T-helper 17 cell (primary cell): Measurements from ENCODE around the gene CCDC57. TPM values are rescaled to one million over a fixed set of nuclear protein-coding genes. Genes with fewer than 3 reads are reported as not detected.
A peak's percentile ranks its signal among the peaks of the same experiment; 100 is the strongest.

Experiments
- ATAC-seq: fragments of 150-1000 bp; cut with Tn5 transposase; 2 replicates; pipeline ENCODE4 v1.10.0; 2021; ENCODE audit warnings: mild to moderate bottlenecking, moderate library complexity
- DNase-seq, 3 donors: peaks; one replicate each; pipeline versions ENCODE4 v3.0.0 to v3.0.0-alpha.2; 2020 to 2021
- H3K9me3 ChIP-seq: one replicate; pipeline ENCODE4 v1.7.0; 2013; ENCODE audit warnings: low read length, mild to moderate bottlenecking; ENCODE audit not compliant: control insufficient read depth, poor library complexity, severe bottlenecking
- H3K27ac Mint-ChIP-seq: one replicate; pipeline ENCODE4 v1.8.0; 2022; ENCODE audit warnings: mild to moderate bottlenecking, moderate library complexity, mixed read lengths
- H3K27me3 Mint-ChIP-seq: one replicate; pipeline ENCODE4 v1.8.0; 2022; ENCODE audit warnings: mixed read lengths
- H3K36me3 Mint-ChIP-seq: one replicate; pipeline ENCODE4 v1.8.0; 2022; ENCODE audit warnings: low read depth, mixed read lengths
- H3K4me1 Mint-ChIP-seq: one replicate; pipeline ENCODE4 v1.8.0; 2022; ENCODE audit warnings: mild to moderate bottlenecking, mixed read lengths
- H3K4me3 Mint-ChIP-seq: one replicate; pipeline ENCODE4 v1.8.0; 2022; ENCODE audit warnings: mild to moderate bottlenecking, moderate library complexity, mixed read lengths
- total RNA-seq, 4 donors: library from RNA in 2 of 4; stranded (reverse) in 2 of 4; gene quantifications; one replicate each; pipeline ENCODE4 v1.2.3 and lab custom pipeline; 2022 to 2026

Gene CCDC57
- total RNA-seq, 2 donors from 2014 or later, result 79.1 to 89.0 TPM

DNA sequence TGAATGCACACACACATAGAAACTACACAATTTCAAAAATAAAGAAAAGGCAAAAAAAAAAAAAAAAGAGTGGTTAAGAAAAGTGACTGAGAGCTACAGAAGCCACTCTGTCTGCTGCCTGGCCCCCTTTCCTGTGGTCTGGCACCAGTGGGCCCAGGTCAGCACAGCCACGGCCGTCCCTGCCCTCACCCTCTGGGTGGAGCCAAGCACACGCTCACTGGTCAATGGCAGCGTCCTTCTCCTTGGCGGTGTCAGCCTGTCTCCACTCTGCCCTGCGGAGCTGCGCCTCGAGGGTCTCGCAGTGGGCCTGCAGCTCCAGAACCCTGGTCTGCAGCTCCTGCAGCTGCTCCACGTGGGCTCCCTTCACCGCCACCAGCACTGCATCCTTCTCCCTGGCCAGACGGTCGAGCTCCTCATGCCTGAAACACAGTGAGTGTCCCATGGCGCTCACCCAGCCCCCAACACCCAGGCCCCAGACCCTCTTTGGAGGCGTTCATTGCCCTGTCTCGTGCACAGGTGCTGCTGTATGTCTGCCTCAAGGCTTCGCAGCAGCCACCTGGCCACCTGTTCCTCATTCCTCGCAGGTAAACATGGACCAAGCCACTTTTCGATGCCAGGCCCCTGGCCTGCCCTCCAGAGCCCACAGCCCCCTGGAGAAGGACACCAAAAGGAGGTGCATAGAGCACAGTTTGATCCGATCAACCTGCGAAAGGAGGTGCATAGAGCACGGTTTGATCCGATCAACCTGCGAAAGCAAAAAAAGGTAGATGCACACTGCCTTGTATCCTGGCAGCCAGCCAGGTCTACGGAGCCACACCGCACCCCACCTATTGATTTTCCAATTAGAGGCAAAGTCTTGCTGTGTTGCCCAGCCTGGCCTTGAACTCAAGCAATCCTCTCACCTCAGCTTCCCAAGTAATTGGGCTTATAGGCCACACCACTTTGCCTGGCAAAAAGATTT, 24.4 kb downstream of the CCDC57 start:
- Mint-ChIP-seq H3K27me3 (no peaks in the 10 kb centered on the region), H3K36me3 (peaks cover 3% of the 10 kb centered on the region), H3K4me1 (peaks cover 4% of the 10 kb centered on the region), H3K27ac (no peak overlapping the region), H3K4me3 (no peak overlapping the region)
- DNase-seq, result no peak
- H3K9me3 ChIP-seq, result no peaks in the 10 kb centered on the region
- ATAC-seq, result no peak

GRCh38 chr17:82187500-82187899, 25.1 kb downstream of the CCDC57 start:
- no peak overlapping the region for H3K27ac Mint-ChIP-seq
- no peaks in the 10 kb centered on the region for H3K36me3 Mint-ChIP-seq
- no peaks in the 10 kb centered on the region for H3K9me3 ChIP-seq
- H3K4me1 Mint-ChIP-seq, result peaks cover 3% of the 10 kb centered on the region
- no peak for ATAC-seq
- no peak overlapping the region for H3K4me3 Mint-ChIP-seq
- DNase-seq, result no peak
- no peaks in the 10 kb centered on the region for H3K27me3 Mint-ChIP-seq

- DNase-seq, result no peak
- peaks cover 3% of the 10 kb centered on the region for H3K4me1 Mint-ChIP-seq
- H3K9me3 ChIP-seq, result no peaks in the 10 kb centered on the region
- H3K36me3 Mint-ChIP-seq, result no peaks in the 10 kb centered on the region
- no peak overlapping the region for H3K27ac Mint-ChIP-seq
- no peak overlapping the region for H3K4me3 Mint-ChIP-seq
- no peak for ATAC-seq
- H3K27me3 Mint-ChIP-seq, result no peaks in the 10 kb centered on the region
Measured at GRCh38 chr17:82186221-82186620, 26.4 kb downstream of the CCDC57 start.

GRCh38 chr17:82184761-82185160, 27.9 kb downstream of the CCDC57 start:
- H3K36me3 Mint-ChIP-seq, result no peaks in the 10 kb centered on the region
- no peak overlapping the region for H3K27ac Mint-ChIP-seq
- no peak overlapping the region for H3K4me3 Mint-ChIP-seq
- no peaks in the 10 kb centered on the region for H3K27me3 Mint-ChIP-seq
- H3K9me3 ChIP-seq, result no peaks in the 10 kb centered on the region
- H3K4me1 Mint-ChIP-seq, result peaks cover 3% of the 10 kb centered on the region
- no peak for ATAC-seq
- no peak for DNase-seq

DNA sequence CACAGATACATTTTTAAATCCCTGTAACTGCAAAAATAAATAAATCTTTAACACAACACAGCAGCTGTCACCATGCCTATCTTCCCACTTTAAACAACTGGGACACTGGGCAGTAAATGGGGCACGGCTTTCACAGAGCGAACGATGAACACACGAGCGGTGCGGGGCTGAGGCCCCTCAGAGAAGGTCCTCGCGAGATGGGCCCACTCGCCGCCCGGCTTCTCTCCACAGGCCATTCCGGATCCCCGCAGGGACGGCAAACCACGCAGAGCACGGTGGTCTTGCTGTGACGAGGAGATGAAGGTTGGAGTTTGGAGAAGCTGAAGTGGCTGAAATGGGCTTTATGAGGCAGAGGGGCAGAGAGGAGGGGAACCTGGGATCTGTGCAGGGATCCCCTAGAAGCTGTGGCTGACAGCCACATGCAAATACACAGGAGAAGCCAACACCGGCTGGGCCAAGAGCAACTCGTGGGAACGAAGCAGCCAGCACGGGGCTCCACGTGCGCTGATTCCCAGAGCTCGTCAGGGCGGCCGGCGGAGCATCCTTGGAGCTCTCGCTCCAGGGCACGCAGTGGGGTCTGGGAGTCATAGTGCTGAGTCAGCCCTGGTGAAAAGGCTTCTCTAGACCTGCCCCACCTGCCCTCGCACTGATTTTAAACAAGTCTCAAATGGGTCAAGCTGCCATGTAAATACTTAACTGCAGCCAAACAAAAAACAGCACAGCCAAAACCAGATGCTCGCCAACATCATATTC, 31.7 kb downstream of the CCDC57 start:
- no peaks in the 10 kb centered on the region for H3K9me3 ChIP-seq
- no peaks in the 10 kb centered on the region for H3K36me3 Mint-ChIP-seq
- H3K27ac Mint-ChIP-seq, result no peak overlapping the region

DNA sequence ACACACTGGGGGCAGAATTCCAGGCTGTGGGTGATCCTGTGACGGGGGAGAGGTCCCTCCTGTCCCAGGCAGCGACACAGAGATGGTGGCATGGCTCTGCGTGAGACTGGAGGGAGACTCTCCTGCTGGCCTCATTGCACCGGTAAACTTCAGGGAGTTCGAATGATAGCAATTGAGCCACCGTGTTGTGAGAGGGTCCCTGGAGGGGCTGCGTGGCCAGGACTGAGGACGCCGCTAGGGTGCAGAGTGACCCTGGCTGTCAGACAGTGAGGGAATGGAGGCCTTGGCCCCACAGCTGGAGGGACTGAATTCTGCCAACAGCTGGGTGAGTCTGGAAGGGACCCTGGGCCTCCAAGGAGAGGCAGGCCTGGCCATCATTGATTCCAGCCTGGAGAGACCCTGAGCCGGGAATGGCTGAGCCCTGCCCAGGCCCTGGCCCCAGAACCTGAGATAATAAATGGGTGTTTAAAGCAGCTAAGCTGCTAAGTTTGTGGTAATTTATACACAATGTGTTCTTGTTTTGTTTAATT, 32.6 kb downstream of the CCDC57 start:
- no peaks in the 10 kb centered on the region for H3K9me3 ChIP-seq
- Mint-ChIP-seq H3K27ac (no peak overlapping the region), H3K27me3 (no peaks in the 10 kb centered on the region), H3K4me1 (peaks cover 7% of the 10 kb centered on the region), H3K36me3 (no peaks in the 10 kb centered on the region), H3K4me3 (no peak overlapping the region)
- DNase-seq (no peak), ATAC-seq (no peak)

More for the DNA sequence above, 31.7 kb downstream of the CCDC57 start:
- DNase-seq (no peak), ATAC-seq (no peak)
- H3K27me3 Mint-ChIP-seq, result no peaks in the 10 kb centered on the region
- H3K4me1 Mint-ChIP-seq, result peaks cover 7% of the 10 kb centered on the region
- H3K4me3 Mint-ChIP-seq, result no peak overlapping the region

GRCh38 chr17:82179412-82179811, 33.2 kb downstream of the CCDC57 start:
- Mint-ChIP-seq H3K27ac (no peak overlapping the region), H3K4me1 (peaks cover 7% of the 10 kb centered on the region), H3K4me3 (no peak overlapping the region)

DNA sequence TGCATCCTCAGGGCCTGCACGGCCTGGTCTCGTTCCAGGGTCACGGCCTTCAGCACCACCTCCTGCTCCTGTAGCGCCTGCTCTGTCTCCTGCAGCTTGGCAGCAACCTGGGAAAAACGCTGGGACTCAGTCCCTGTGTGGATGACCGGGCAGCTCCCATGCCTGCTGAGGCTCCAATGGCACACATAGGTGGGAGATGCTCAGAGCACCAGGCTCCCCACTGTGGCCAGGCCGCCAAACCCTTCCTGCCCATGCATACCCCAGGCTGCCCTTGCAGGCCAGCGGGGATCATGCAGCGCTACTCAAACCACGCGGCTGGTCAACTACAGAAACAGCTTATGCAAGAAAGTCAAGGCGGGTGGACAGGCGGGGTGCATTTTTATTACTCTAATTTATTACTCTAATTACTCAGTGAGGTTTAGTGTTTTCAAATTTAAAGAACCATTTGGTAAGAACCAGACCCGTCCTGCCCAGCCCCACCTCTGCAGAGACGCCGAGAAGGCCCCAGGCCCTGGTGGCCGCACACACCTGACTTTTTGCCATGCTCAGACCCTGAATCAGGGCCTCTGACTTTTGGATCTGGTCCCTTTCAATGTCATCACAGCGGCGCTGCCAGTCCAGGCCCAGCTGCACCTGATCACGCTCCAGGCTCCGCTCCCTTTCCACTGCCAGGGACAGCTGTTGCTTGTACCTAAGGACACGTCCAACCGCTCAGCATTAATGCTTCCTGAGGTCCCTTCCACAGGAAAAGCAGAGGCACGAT, 34.0 kb downstream of the CCDC57 start:
- peak overlapping the region; percentile 8 for H3K27ac Mint-ChIP-seq
- H3K36me3 Mint-ChIP-seq, result no peaks in the 10 kb centered on the region
- no peak overlapping the region for H3K4me3 Mint-ChIP-seq
- ATAC-seq, result no peak
- no peak for DNase-seq
- H3K4me1 Mint-ChIP-seq, result peaks cover 6% of the 10 kb centered on the region
- no peaks in the 10 kb centered on the region for H3K27me3 Mint-ChIP-seq
- H3K9me3 ChIP-seq, result no peaks in the 10 kb centered on the region

More at GRCh38 chr17:82179412-82179811, 33.2 kb downstream of the CCDC57 start:
- Mint-ChIP-seq H3K36me3 (no peaks in the 10 kb centered on the region), H3K27me3 (no peaks in the 10 kb centered on the region)
- no peak for ATAC-seq
- DNase-seq, result no peak
- no peaks in the 10 kb centered on the region for H3K9me3 ChIP-seq

- peaks cover 3% of the 10 kb centered on the region for H3K36me3 Mint-ChIP-seq
- peaks cover 4% of the 10 kb centered on the region for H3K4me1 Mint-ChIP-seq
- ATAC-seq (no peak), DNase-seq (no peak)
- H3K9me3 ChIP-seq, result no peaks in the 10 kb centered on the region
- H3K27ac Mint-ChIP-seq, result no peak overlapping the region
- no peaks in the 10 kb centered on the region for H3K27me3 Mint-ChIP-seq
- H3K4me3 Mint-ChIP-seq, result no peak overlapping the region
Measured at GRCh38 chr17:82177761-82178498, 34.7 kb downstream of the CCDC57 start.

- no peak overlapping the region for H3K4me3 Mint-ChIP-seq
- ATAC-seq (no peak), DNase-seq (no peak)
- peaks cover 4% of the 10 kb centered on the region for H3K4me1 Mint-ChIP-seq
- no peaks in the 10 kb centered on the region for H3K9me3 ChIP-seq
- H3K36me3 Mint-ChIP-seq, result peaks cover 3% of the 10 kb centered on the region
- H3K27me3 Mint-ChIP-seq, result no peaks in the 10 kb centered on the region
- H3K27ac Mint-ChIP-seq, result peak overlapping the region; percentile 80
Measured at GRCh38 chr17:82177276-82177675, 35.4 kb downstream of the CCDC57 start.

DNA sequence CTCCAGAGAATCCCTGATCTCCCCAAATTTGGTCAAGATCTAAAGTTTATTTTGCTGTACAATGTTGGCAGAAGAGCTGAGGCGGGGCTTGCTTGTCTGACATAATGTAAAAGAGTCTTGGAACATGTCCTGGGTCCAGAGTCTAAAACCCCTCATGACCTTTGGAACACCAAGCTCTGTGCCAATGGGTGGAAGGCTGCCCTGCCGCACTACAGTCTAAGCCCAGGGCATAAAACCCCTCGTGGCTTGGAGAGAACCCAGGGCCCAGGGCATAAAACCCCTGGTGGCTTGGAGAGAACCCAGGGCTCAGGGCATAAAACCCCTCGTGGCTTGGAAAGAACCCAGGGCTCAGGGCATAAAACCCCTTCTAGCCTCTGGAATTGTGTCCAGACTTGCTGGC, 36.7 kb downstream of the CCDC57 start:
- ATAC-seq, result no peak
- no peak for DNase-seq
- peaks cover 4% of the 10 kb centered on the region for H3K4me1 Mint-ChIP-seq
- H3K27me3 Mint-ChIP-seq, result no peaks in the 10 kb centered on the region
- peak overlapping the region; percentile 80 for H3K27ac Mint-ChIP-seq
- H3K9me3 ChIP-seq, result no peaks in the 10 kb centered on the region
- H3K4me3 Mint-ChIP-seq, result no peak overlapping the region
- peaks cover 3% of the 10 kb centered on the region for H3K36me3 Mint-ChIP-seq

DNA sequence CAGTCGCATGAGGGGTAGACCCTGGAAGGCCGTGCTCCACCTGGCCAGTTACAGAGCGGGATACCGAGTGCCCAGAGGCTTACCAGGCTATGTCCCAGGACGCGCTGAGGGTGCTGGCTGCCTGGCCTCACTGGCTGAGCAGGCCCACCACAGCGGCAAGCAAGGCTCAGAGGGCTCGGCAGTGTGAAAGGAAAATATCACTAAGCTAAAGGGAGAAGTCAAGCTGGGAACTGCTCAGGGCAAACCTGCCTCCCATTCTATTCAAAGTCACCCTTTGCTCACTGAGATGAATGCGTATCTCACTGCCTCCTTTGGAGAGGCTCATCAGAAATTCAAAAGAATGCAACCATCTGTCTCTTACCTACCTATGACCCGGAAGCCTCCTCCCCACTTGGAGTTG, 37.4 kb downstream of the CCDC57 start:
- DNase-seq, result no peak
- no peaks in the 10 kb centered on the region for H3K9me3 ChIP-seq
- Mint-ChIP-seq H3K27me3 (no peaks in the 10 kb centered on the region), H3K4me3 (no peak overlapping the region), H3K27ac (no peak overlapping the region), H3K36me3 (peaks cover 6% of the 10 kb centered on the region), H3K4me1 (peaks cover 4% of the 10 kb centered on the region)
- no peak for ATAC-seq
